GM21529 (cell line): ENCODE measurements around the gene NPR2.

Experiments
- ATAC-seq: cut with Tn5 transposase; IDR thresholded peaks from one replicate; pipeline ENCODE4 v1.9.1; 2021; ENCODE audit not compliant: unreplicated experiment

The NPR2 gene

DNA sequence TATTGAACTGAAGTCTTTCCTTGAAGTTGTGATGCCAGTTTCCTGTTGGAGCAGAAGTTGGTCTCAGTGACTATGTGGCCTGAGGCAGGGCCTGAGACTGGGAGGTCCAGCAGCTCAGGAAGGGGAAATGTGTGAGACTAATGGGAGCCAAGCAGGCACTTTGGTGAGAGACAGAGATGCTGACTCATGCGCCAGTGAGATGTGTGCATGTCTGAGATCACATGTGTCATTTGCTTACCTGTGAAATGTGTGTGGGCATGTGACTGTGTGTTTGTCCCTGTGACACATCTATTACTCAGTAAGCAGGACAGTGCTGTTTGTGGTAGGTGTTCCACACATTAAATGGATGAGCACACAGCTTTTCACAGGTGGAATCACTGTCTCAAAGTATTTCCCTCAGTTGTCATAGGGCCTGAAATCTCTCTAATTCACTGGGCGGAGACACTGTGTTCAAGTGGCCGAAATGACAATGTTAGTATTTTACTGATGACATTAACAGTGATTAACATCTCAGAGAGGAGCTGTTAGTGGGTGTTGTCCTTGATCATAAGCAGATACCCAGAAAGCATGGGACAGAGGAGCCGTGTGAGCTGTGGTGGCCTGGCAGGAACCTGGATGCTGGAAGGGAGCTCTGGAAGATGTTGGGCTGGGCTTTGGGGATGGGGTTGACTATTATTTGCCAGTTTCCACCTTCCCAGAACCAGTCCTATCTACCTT, 7.4 kb downstream of the NPR2 start:
- no peak for ATAC-seq

DNA sequence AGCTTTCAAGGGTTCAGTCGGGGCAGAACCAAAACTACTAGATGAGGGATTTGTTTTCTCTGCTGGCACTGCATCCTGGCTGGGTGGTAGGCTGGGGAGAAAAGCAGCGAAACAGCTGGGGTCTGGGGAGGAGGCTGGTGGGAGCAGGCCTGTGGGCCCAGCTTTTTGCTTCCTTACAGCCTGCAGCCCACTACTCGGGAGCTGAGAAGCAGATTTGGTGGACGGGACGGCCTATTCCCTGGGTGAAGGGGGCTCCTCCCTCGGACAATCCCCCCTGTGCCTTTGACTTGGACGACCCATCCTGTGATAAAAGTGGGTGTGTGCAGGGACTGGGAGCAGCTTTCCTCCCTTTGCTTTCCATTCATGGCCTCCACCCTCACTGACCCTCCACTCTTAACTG, 9.1 kb downstream of the NPR2 start:
- no peak for ATAC-seq

DNA sequence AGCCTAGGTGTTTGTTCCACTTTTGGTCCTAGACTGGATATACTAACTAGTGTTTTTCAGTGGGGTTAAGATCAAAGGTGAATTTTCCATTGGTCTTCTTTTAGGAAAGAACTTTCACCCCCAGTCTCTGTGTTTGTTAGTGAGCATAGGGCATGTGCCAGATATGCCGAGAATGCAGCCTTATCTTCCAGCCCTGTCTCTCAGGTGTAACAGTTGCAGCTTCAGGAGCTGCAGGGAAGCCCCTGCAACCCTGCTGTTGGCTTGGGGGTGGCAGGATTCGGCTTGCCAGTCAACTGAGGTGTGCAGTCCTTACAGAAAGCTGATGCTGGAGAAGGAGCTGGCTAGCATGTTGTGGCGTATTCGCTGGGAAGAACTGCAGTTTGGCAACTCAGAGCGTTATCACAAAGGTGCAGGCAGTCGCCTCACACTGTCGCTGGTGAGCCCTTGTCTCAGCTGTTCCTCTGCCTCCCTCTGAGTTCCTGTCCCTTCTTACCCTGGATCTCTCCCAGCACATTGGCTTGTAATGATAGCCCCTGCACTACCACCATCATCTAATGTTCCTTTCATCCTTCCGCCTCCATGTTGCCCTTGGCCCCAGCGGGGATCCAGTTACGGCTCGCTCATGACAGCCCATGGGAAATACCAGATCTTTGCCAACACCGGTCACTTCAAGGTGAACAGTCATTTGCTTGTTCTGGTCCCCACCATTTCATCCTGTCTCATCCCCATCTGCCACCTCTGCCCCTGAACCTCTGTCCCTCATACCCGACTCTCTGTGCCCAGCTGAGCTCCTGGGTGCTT, 10.1 kb downstream of the NPR2 start:
- ATAC-seq = no peak

DNA sequence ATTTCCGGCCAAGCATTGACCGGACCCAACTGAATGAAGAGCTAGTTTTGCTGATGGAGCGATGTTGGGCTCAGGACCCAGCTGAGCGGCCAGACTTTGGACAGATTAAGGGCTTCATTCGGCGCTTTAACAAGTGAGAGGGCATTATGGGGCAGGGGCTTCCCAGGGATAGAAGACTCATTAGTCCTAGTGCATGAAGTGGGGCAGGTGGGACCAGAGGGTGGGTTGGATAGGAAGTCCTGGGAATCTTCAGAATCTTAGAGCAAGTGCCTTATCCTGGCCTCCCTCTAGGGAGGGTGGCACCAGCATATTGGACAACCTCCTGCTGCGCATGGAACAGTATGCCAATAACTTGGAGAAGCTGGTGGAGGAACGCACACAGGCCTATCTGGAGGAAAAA, 14.7 kb downstream of the NPR2 start:
- no peak for ATAC-seq

DNA sequence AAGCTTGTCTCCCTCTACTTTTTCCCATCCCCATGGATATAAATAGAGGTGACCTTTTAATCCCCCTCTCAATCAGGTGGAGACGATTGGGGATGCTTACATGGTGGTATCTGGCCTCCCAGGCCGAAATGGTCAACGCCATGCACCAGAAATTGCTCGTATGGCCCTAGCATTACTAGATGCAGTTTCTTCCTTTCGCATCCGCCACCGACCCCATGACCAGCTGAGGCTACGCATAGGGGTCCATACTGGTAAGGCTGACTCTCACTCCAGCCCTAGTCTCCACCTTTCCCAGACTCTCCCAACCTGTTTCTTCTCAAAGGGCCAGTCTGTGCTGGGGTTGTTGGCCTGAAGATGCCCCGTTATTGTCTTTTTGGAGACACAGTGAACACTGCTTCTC, 17.0 kb downstream of the NPR2 start:
- no peak for ATAC-seq

DNA sequence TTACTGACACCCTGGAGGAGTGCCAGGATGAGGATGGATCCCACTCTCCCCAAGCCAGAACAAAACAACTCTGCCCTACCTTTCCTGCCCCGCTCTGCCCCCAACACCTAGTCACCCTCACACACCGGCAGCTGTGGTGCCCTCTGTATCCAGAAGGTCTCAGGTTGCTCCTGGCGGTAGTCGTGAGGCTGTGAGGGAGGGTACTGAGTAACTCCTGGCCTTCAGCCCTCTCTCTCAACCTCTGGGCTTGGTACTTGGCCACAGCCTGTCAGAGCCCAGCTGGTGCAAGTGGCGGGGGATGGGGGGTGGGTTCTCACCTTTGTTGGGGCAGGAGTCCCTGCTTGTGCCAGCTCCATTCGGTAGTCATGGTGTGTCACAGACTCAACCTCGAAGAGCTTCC, 18.7 kb downstream of the NPR2 start:
- ATAC-seq = no peak

DNA sequence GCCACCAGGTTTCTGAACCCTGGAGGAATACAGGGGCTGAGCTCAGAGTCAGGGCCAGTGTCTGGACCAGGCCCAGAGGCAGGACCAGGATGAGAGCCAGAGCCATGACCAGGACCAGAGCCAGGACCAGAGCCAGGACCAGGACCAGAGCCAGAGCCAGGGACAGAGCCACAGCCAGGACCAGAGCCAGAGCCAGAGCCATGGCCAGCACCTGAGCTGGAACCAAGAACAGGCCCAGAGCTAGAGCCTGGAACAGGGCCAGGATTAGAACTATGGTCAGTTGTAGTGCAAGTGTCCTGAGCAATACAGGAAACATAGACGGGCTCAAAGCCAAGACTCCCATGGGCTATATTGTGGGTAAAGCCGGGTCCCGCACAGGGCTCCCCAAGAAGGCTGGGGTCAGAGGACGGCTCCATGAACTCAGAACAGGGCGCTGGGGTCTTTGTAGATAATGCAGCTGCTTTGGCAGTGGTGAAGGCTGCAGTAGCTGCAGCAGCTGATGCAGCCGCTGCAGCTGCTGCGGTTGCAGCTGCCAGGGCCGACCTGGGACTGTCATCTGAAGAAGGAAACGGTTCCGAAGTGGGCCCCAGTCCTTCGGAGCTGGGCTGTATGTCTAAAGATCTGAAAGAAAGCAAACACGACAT, 20.1 kb downstream of the NPR2 start:
- no peak for ATAC-seq

DNA sequence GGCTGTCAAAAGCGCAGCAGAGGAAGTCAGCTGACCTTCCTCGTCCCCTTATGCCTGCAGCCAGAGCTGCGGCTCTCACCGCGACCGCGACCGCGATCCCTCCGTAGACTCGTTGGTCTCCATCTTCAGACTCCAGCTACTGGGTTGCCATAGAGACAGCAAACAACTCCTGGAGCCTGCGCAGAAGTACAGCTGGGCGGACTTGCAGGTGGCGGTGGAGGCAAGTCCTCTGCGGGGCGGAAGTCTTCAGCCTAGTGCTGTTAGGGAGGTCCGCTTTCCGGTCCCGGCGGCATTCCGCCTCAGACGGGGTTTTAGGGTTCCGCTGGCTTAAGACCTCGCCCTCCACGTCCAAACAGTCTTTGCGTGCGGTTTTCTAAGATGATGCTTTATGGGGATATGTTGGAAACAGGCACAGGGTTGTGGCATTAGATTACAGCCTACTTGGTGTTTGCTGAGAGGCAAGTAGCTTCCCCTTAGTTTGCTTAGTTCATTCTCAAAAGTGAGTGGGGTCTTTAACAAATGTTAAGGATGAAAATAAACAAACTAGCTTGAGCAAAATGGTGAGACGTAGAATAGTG, 20.7 kb downstream of the NPR2 start, which contains the start of gene SPAG8:
SPAG8 (minus strand) TSS at position 238 of the 578 bp plus-strand sequence; CDS start at position 123, 115 bp downstream.
- ATAC-seq = peak; percentile 60

DNA sequence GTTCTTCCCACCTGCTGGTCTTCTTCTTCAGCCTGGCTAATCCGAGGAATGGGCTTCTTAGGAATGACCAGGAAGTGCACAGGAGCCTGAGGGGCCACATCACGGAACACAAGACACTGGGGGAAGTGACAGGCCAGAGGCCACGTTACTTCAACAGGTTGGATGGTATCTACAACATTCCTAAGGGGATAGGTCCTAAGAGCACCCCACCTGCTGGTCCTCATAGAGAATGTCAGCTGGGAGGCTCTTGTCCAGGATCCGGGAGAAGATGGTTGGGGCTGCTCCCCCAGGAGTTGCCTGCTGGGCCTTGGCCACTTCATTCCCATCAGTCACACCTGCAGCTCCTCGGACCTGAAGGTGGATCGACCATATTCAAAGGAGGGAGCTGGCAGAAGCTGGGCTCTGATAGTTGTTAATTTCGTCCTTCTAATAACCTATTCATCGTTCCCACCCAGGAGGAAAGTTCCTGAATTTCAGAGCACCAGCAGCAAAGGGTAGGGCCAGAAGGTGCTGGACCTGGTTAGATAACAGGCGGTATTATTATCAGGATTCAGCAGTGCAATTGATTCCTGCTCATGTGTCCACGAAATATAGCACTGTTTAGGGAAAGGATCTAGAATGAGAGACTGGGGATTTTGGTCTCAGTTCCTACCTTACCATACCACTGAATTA, 22.2 kb downstream of the NPR2 start:
- ATAC-seq = no peak

DNA sequence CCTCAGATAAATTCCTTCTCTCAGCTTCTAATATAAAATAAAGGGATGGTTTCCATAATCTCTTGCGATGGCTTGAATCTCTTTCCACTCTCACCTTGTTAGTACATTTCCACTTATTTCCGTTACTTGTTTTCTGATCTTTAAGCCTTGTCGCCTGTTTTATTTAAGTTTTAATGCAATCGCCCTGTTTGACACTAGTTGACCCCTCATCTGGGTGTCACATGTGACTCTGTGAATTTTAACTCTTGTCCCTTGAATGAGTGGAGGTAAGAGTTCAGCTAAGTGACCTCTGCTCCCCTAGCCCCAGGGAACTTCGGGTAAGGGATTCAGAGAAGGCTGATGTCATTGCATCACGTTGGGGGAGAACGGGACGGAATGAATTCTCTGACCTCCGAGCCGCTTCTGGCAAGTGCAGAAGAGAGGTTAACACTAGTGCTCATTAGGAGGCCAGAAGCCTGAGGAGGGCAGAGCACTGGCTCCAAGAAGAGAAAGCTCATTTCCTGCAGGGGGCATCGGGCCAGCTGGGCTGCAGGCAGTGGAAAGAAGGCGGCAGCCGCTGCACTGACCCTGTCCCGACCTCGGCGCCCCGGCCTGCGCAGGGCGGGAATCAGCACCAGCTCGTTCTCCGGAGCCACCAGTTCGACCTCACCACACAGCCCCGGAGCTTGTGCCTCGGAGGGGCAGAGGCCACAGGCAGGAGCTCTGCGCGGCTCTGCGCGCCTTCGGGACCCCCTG, 22.9 kb downstream of the NPR2 start:
- peak; percentile 33 for ATAC-seq

DNA sequence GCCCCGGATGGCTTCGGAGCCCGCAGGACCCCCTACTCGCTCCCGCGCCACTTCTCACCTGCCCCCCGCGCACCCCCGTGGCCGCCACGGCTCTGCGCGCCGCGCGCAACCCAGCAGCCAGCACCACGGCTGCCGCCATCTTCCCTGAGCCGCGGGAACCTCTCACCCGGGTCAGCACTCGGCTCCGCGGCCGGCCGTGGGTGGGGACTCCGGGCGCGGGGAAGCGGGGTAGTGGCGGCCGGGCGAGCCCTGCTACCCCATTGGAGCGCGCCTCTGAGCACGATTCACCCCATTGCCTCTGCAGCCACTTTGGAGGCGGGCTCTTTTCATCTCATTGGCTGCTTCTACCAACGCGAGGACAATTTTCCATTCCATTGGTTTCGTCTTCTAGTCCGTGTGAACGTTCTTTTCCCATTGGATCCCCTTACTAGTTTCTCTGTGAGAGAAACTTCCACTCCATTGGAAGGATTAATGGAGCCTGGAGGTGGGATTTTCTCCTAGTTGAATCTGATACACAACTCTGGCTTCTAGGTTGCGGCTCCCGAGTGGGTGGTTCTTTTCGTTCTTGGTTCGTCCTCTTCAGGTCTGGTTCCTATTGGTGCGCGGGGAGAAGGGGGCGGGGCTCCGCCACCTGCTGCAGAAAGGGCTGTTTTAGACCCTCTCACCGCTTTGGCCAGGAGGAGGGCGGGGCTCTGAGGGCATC, 23.6 kb downstream of the NPR2 start, which contains the start of gene HINT2:
HINT2 (minus strand) TSS at position 202 of the 703 bp plus-strand sequence; CDS start at position 139, 63 bp downstream.
- peak; percentile 74 for ATAC-seq

DNA sequence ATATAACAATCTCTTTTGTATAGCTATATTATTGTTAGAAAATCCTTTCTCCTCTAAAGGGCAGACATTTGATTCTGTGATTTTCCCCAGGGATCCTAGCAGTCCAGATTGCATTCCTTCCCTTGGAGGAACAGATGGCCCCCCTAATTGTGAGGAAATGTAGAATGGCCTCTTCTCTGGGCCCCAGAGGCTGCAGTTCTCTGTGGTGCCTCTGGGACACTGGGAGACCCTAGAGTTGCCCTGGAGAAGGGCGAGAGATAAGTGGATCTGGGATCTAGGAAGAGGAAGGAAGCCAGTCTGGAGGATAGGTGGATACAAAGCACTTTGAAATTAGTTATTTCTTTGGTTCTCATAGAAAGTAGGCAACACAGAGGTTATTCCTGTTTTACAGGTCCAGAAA, 25.3 kb downstream of the NPR2 start:
- no peak for ATAC-seq

DNA sequence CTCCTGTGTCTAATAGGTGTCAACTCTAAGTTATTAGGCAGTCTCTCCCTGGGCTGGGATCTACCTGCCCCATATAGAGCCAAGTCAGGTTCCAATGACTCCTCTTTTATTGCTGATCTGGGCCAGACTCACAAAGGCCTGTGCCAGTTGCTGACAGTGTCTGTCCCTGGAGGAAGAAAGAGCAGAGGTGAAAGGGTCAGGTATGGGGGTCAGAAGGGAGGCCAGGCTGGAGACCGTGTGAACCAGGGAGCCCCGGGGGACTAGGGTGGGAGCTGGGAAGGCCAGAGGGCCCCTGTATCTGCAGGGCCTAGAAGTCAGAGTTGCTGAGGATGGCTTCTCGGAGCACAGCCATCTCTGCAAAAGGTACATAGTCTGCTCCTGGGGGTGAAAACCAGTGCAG, 26.9 kb downstream of the NPR2 start:
- no peak for ATAC-seq

DNA sequence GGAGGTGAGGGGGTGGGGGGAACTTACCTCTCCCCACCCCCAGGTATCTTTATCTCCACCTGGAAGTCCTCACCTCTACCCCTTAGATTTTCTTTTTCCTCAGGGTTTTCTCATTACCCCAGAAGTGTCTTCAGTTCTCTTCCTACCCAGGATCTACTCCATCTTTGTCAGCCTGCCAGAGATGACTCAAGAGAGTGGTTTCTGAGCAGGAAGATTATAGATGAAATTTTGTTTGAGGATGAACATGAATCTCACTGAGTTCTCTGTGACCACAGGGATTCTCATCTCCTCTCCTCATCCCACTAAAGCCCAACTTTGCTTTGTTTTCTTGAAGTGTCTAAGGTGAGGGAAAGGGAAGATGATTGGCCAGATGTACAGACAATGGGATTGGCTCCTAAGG, 28.7 kb downstream of the NPR2 start:
- ATAC-seq = no peak

DNA sequence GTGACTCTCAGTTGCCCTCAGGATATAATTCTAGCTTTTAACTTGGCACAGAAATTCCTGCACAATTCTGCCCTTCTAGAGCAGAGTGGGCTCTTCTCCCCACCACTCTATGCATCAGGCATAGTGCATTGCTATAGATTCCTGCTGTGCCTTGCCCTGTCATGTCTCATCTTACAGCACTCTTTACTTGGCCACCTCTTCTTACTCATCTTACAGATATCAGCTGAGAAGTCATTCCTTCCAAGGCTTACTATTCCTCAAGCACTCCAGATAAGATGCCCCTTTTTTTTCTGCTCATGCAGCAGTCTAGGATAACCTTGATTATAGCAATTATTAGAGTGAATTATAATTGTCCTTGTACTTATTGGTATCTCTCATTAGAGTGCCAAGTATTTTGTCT, 31.5 kb downstream of the NPR2 start:
- ATAC-seq = no peak

DNA sequence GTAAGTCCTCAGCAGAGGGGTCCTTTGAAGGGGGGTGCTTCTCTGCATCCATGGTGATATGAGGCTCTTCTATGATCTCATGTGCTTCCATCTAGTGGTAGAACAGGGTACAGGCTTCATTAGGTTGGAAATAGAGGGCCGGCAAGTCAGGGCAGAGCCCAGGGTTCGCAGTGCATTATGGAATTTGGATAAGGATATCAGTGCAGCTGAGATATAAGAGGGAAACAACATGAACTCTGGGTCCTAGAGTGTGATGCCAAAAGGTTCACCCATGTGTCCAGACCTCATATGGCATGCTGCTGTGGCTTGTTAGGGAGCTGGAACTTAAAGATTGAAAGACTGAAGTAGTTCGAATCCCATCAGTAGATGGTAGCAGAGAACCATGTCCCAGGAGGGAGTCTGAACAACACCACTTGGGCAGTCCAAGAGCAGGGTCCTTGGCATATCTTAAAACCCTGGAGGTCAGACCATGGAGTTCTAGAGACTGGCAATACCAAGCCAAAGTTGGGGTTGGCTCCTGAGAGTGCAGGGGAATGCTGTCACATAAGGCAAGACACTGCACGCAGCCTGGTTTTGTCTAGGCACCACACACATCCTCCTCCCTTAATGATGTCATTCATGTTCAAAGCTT, 34.8 kb downstream of the NPR2 start:
- ATAC-seq = peak; percentile 44

DNA sequence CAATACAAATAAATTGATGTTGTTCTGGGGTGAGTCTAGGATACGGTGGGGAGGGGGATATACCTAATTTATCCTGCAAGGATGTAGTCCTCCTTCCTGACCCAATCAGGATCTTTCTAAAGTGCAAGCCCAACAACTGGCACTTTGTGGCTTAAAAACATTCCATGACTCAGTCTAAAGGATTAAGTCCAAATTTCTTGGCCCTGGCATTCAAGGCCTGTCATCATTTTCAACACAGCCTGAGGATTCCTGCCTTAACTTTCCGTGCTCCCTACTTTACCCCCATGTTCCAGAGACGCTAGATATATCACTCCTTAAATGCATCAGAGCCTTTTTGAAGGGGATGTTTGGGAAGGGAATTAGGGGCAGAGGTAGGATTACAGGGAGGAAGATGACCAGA, 36.1 kb downstream of the NPR2 start:
- ATAC-seq = no peak

DNA sequence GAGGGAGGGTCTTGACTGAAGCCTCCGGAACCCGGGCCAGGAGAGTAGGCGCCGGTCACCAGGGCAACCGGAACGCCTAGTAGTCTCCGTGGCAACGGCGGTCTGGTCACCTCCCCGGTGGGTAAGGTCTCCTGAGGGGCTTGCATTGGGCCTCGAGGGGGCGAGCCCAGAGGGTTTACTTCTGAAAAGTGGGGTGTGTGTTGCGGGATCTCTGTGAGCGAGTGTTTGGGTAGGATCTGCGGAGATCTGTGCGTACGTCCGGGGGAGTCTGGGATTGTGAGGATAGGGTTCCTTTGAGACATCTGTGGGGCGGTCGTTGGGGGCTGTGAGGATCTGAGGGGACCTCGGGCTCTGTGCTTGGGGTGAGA, 37.3 kb downstream of the NPR2 start, which contains the start of gene FAM221B:
FAM221B (minus strand) TSS at position 17 of the 368 bp plus-strand sequence. CDS start 2,571 bp downstream, outside the sequence.
- ATAC-seq = peak; percentile 1
